RPMI7951 (cell line): ENCODE data around the gene CBX3. TPM values are rescaled to one million over a fixed set of nuclear protein-coding genes. Genes with fewer than 3 reads are reported as not detected.
"Not testable (repeated sequence)": the region's sequence is repeated elsewhere in the genome, so short reads cannot be mapped to it uniquely, and the experiment has no call there.

ENCODE experiments used
- DNase-seq: peaks from one replicate; pipeline ENCODE4 v3.0.0-alpha.2; 2012; ENCODE audit warnings: low read depth
- total RNA-seq: library from RNA; depleted of rRNA; stranded (reverse); fragments of >200 nt; shearing (Covaris generic); gene quantifications from 2 replicates; pipeline ENCODE4 v1.2.3, GENCODE V29; 2014

Gene CBX3
- total RNA-seq, 1 experiment from 2014 or later, result 427 TPM

DNA sequence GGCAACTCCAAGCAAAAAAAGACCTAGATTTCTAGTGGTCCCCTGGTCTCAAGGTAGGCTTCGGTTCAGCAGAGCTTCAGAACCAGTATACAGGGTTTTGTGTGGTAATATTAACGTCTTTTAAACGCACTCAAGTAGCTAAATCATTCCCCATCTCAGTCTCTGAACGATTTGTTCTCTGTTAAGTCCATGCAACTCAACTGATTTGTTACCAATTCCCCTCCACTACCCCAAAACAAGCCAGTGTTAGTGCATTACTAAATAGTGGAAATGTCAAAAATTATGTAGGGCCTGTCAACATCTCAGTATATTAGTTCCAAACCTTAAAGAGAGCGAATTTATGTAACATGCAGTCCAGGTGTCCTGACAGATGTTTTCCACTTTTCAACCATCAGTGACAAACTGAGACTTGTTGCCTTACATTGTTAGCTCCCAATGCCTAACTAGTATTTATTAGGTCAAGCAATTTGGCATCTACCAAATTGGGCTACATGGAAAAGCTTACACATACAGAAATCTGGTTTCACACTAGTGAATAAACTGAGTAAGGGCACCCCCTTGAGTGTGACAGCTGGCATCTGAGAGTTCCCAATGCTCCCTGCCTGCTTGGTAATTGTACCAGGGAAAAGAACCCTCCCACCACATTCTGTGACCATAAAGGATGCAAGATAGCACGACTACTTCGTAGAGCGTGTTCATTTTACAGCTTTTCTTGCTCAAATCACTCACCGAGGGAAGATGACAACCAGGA is 13.2 kb upstream of the CBX3 start:
- DNase-seq, result no peak

DNA sequence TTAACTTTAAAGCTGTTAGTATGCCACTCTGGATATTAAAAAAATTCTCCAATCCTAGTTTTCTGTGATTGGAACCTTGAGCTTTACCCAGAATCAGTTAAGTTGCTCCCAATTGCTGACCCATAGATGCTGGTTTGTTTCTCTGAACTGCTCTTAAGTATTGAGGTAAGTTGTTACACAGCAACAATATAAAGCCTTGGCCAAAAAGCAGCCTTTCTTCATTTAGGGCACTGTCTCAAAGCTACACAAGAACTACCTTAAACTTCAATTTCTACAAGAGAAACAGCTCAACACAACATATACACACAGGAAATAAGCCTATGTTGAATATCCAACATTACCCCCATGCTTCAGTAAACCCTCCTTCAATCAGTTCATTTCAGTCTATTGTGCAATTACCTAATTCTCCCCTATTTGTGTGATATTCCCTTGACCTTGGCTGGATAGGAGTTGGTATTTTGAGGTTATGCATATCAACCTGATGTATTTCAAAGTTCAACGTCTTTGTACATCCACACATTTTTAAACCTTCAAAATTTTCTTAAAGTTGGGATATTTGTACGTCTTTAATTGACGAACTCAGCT is 12.5 kb upstream of the CBX3 start:
- DNase-seq, result no peak

DNA sequence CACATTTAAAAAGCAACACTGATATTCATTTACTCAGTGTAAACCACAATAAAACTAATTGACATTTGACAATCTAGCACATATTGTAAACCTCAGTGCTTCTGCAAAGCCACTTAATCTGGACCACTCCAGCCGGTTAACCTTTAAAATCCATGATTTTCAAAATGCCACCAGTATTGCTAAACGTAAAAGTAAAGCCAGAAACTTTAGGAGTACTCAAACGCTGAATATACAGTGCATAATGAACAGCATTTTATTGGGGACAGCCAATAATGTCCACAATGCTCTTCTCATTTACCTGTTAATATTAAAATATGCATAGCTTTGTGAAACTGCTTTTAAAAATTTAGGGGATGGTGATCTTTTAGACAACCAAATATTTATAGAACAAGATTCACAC is 11.8 kb upstream of the CBX3 start:
- DNase-seq, result no peak

DNA sequence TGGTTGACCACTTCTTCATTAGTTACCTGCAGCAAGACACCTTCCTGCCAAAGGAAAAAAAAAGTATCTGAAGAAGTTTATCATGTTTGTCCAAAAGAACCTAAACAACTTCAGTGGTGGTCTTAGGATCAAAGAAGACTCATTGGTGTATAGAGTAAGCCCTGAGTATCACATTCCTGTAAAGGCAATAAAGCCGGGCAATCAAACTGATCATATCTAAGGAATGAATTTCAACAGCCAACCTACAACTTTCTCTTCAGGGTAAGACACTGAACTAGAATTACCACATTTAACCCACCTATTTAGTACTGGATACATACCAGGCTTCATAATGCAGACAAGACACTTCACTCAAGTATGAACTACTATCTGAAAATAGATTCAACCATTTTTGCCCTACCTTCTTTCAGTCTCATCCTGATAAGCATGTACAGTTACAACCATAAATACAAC is 11.1 kb upstream of the CBX3 start:
- DNase-seq, result no peak

DNA sequence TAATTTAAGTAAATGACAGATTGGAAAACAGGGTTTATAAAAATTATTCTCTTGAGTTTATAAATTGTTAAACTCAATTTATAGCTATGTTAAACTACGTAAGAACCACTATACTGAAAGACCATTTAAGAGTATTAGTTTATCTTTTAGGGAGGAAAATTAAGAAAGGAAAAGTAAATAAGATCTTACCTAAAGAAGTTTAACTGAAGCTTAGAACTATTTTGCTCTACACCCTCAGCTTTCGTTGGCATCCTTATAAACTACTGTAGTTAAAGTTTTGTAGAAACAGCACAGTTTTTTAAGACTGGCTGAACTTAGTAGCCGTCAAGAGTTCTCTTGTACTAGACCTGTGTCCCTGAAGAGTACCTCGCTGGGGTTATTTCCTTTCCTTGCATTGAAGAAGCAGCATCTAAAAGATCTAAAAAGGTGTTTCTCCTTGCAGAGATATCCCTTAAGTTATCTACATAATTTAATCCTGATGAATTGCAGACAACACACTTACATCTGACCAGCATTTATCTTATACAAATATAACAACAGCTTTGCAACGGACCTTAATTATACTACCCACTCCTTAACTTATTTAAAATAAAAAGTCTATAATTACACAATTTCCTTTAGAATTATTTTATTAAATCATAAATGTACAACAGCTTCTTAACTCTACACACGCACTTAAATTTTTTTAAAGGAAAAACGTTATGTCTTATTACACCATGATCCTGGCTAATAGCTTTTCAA is 10.1 kb upstream of the CBX3 start:
- DNase-seq, result no peak

DNA sequence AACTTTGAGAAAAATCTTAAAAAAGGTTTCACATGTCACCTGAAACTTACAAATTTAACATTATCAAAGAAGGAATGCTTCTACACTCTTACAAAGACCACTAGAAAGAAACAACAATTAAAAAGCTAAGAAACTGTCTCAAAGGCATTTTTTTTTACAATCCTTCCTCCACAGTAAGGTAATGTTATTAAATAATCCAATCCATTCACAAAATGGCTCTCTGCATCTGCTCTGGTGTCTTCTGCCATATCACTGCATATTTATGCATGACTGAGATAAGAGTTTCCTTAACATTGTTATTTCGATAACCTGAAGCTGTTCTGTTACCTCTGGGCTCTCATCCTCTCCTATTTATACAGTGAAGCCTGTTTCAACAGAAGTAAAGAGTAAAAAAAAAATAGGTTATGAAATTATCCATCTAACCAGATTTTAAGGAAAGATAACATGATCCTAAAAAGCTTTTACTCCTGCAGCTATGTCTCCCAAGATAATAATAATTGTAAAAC is 9.5 kb upstream of the CBX3 start:
- DNase-seq, result no peak

DNA sequence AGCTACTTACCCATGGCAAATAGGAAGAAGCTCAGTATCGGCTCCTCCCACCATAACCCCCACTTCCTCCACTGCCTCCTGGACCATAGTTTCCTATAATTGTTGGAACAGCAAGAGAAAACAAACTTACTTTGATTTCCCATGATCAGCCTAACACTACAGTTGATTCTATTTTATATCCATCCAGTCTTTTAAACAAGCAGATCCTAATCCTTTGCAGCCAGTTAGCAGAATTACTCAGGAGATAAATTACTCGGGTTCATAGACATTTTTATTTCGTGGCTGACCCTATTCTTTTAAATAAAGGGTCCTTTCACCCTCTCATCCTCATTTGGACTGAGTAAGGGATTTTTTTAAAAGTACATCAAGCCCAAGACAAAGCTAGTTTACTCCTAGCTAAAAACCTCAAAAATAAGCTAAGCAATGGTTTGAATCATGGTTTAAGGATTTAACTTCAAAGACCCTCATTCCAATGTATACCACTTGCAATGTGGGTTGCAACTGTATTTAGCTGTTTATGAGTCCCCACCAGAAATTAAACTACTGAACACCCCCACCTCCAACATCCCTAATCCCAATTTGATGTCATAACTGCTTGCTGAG is 9.0 kb upstream of the CBX3 start:
- no peak for DNase-seq

DNA sequence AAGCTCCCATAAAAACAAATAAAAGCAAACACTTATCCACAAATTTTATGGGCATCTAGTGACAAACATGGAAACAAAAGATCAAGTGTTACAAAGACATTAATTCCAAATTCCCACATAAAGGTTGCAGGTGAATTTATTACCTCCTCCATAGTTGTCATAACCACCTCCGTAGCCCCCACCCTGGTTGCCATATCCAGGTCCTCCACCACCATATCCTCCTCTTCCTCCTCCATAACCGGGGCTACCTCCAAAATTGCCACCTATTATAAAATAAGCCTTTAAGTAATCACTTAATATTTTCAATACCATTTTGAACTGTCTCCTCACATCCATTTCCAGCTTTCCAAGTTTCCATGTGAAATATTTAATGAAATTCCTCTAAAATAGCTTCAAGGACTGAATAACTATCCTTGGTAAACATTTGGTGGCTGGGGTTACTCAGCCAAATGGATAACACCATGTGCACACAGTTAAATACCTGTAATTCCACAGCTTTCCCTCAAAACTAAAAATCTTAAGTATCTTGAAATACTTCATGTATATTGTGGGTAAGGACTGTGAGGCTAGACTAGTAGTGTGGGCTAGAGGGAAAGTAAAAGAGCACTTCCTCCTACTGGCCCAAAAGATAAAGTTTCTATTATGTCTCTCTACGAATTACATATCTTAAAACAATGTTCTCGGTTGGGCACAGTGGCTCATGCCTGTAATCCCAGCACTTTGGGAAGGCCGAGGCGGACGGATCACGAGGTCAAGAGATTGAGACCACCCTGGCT is 7.9 kb upstream of the CBX3 start:
- no peak for DNase-seq

DNA sequence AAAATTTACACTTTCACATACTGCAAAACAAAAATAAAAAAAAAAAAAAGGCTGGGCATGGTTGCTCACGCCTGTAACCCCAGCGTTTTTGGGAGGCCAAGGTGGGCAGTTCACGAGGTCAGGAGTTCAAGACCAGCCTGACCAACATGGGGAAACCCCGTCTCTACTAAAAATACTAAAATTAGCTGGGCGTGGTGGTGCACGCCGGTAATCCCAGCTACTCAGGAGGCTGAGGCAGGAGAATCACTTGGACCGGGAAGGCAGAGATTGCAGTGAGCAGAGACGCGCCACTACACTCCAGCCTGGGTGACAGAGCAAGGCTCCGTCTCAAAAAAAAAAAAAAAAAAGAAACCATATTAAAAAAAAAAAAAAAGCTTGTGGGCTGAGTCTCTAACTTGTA is 6.8 kb upstream of the CBX3 start:
- DNase-seq, result not testable (repeated sequence)

DNA sequence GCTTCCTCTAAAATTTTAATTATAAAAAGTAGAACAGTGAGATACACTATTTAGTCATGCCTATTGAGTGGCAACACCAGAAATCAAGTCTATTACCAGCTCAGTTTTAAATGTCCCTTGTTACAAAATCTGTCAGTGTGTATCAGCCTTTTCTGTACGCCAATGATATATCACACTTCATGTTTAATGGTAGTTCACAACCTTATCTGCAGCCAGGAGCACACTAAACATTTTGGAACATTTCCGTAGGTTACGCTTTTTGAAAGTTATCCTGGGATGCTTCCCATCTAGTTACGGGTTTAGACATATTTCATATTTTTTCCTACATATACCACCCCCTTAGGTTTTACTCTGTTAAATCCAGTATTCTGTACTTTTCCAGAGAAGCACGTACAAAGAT is 6.4 kb upstream of the CBX3 start:
- no peak for DNase-seq

DNA sequence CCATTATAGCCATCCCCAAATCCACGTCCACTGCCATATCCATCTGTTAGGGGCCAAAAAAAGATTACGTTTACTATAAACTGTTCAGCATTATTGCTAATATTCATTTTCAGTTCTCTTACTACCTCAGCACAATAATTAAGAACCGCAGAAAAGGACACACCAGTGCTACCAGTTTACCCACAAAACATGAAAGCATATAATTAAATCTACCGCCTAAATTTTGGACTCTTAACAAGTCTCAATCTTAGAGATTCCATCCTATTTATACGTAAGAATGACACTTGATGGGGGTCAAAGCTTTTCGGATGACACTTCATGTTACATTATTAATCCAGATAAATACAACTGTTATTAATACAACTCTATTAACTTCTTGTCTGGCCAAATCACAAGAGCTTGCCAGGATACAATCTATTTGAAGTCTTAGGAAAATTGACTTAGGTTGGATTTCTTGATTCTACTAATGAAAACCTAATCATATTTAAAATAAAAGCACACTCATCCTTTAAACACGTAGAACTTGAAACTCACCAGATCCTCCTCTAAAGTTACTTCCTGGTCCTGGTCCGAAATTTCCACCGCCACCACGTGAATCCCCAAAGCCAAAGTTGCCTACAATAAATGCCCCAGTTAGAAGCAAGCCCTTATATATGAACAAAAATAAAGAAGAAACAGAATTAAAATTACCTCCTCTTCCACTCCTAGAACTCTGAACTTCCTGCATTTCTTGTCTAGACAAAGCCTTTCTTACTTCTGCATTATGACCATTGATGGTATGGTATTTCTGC is 5.5 kb upstream of the CBX3 start:
- DNase-seq, result no peak

DNA sequence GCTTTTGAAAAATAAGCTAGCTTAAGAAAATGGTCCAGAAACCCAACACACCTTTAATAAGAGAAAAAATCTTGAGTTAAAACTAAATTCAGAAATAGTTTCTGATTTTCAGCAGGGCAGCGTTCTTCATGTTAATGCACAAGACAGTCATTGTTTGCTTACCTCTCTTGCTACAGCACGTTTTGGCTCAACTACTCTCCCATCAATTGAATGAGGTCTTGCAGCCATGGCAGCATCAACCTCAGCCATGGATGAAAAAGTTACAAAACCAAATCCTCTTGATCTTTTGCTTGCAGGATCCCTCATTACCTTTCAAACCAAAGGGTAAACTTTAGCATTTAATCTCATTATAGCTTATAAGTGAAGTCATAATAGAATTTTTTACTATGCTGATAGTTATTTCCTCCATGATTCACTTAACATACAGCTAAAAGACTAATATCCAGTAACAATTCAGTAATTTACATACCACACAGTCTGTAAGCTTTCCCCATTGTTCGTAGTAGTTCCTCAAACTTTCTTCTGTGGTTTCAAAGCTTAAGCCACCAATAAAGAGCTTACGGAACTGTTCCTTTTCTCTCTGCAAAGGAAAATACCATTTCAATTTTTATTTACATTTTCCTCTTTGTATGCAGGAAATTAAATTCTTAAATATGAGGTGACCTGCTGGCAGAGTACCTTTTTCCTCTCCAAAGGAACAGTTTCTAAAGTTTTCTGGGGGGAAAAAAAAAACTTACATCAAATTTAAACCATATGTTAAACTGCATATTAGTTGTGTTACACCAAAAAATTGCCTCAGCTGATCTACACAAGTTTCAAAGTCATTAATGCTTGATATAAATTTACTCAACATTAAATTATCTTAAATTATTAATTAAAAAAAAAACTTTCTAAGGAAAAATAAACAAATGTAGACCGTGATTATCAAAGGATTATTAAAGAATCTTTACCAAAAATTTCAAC is 4.1 kb upstream of the CBX3 start:
- no peak for DNase-seq

DNA sequence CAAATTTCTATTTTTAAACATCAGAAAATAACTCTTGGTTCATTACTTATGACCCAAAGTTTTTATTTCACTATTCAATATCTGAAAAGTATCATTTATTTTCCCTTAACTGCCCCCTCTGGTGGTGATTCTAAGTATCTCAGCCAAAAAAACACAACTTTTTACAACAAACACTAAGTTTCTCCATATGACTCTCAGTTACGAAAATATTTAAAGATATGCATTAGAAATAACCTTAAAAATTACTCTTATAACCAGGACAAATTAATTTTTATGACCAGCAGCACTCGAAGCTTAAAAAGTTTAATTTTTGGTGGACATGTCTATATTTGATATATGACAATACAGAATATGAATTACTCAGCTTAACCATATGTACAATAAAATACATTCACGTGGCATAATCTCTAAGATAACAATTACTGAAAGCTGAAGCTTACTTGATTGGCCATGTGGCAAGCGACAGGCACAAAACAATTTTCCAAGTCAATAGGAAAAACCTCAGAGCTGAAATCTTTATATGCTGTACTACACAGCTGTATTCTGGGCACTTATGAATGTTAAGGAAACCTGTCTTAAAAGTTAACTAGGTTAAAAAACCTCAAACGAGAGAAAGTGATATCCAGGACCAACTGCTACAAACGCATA is 3.3 kb upstream of the CBX3 start:
- DNase-seq, result no peak

DNA sequence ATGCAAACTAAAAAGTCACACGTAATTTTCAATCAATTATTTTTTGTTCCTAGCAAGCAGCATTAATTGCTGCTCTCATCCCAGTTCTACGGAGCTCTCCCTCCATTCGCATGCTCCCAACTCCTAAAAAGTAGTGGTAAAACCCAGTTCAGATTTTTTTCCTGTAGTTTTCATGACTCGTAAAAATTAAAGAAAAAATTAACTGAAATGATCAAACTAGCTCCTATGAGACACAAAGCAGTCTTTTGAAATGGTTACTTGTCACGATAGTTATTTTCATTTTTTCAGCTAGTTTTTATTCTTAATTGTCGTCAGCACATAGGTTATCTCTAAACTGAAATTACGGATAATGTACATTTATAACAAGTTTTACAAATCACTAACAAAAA is 2.8 kb upstream of the CBX3 start:
- DNase-seq, result no peak

DNA sequence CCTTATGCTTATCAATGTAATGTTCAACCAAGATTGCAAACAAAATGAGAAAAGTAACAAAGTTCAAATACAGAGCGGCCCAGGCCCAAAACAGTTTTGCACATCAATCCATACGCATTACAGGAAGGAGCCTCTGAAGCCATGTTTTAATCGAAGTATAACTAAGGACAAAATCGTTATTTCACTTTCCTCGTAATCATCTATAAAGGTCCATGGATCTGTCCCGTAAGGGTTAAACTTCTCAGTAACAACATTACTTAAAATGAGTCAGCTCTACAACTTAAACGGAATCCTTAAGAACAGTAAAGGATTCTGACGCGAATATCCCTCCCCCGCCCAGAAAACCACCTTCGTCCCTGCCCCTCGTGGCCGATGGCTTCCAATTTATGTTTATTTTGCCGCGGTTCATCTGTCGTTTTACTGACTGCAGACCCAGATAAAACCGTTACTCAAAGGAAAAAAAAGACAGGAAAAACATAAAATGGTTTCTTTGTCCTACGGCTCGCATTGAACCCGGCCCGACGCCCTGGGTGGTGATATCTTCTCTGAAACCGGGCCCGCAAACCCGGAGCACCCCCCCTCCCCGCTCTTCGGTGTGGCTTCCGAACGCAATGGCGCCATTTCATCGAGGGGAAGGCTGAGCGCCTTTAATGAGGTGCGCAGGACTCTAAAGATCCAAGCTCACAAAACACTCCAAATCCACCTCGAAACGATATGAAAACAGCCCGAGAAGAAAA is 2.1 kb upstream of the CBX3 start:
- DNase-seq, result peak; percentile 54

DNA sequence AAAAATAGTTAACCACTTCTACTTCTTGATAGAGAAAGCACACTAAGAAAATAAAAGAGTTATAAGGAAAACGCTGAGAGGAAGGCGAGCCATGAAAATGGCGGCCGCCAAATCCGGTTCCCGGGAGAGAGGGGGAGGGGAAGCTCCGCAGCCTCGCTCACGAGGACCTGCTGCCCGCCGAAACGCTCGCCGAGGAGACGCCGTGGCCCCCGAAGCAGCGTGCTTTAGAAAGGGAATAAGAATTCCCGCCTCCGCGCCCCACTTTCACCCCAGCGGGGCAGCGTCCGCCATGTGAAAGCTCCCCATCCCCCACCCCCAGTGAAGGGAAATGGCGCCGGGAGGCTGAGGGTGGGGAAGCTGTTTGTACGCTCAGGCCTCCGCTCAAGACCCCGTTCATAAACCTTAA is 1.5 kb upstream of the CBX3 start:
- DNase-seq, result peak; percentile 56

DNA sequence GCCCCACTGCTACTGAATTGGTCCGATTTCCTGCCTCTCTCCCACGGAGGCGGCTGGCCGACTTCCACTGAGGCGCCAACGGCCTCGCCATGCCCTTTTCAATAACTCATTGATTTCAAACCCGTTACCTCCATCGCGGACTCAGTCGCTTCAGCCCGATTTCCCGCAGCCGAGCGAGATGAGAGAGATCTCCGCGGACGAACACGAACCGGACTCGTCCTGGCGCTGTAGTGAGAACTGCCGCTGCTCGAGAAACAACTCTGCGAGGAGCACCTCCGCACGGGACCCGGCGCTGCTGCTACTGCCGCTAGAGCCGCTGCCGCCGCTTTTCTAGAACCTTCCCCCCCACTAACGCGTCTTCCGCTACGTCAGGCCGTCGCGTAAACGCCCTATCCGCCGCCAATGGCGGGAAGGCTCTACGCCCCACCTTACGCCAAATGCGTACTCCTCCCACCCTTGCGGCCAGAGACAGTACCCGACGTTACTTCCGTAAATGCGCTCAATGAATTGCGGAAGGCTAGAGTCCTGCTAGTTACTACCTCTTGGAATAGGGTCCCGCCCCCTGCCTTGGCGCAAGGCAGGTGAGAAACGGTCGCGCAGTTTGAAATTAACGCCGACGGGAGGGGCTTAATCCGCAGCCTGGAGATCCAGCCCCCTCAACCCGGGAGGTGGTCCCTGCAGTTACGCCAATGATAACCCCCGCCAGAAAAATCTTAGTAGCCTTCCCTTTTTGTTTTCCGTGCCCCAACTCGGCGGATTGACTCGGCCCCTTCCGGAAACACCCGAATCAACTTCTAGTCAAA is 900 bp upstream of the CBX3 start, which contains the start of gene HNRNPA2B1:
HNRNPA2B1 (minus strand) TSS at position 303 of the 803 bp plus-strand sequence; CDS start at position 134, 169 bp downstream.
- DNase-seq, result peak; percentile 98
